Measurements from ENCODE around the gene CALHM1. TPM values are rescaled to one million over a fixed set of nuclear protein-coding genes. Genes with fewer than 3 reads are reported as not detected.

CALHM1 gene
- total RNA-seq, 1 experiment from 2014 or later: not detected

DNA sequence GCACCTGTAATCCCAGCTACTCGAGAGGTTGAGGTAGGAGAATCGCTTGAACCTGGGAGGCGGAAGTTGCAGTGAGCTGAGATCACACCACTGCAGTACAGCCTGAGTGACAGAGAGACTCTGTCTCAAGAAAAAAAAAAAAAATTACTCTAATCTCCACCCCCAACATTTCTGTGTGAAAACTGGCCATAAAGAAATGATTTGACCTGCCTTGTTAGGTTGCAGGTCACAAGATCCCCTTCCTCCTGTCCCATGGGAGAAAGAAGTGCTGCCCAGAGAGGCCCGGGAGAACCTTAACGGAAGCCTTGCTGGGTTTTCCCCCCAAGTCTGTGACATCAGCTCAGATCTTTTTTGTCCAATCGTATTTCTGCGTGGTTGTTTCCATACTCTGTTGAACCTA lies 8.7 kb upstream of the CALHM1 start:
- intact Hi-C loops (cut with micrococcal nuclease; ENCODE audit: unreplicated experiment): no loop called here
- H3K4me1 Mint-ChIP-seq (ENCODE audit: low read depth, unreplicated experiment): no peaks in the 10 kb centered on the region
- H3K27me3 Mint-ChIP-seq (ENCODE audit: unreplicated experiment): peaks cover 25% of the 10 kb centered on the region
- no peaks in the 10 kb centered on the region for H3K36me3 Mint-ChIP-seq (ENCODE audit: insufficient read depth, unreplicated experiment)
- no peak overlapping the region for H3K4me3 Mint-ChIP-seq (ENCODE audit: low read depth, unreplicated experiment)
- H3K27ac Mint-ChIP-seq (ENCODE audit: unreplicated experiment): no peak overlapping the region
- H3K9me3 Mint-ChIP-seq (ENCODE audit: low read depth, unreplicated experiment): no peaks in the 10 kb centered on the region
- no peak for DNase-seq
- BruUV-seq (replicated peaks): no TSS peak
- CTCF ChIA-PET: no interaction called here
- TF ChIP-seq CTCF (IDR thresholded peaks at IDR 0.05; ENCODE audit: unreplicated experiment): no peak

DNA sequence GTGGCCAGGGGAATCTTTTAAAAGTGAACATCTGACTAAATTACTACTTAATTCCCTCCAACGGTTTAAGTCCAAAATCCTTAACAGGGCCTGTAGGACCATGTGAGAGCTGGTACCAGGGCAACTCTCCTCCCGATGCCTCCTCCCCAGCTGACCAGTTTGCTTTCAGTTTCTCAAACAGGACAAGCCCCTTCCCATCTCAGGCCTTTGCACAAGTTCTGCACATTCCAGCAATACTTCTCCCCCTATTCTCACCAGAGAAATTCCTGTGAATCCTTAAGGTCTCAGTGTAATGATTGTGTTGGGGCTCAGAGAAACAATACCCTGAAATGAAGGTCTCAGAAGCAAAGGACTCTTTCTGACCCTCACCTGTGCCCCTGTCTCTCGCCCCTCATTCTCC lies 8.0 kb upstream of the CALHM1 start:
- no peaks in the 10 kb centered on the region for H3K4me1 Mint-ChIP-seq (ENCODE audit: low read depth, unreplicated experiment)
- H3K27me3 Mint-ChIP-seq (ENCODE audit: unreplicated experiment): peaks cover 25% of the 10 kb centered on the region
- no peak for DNase-seq
- no peaks in the 10 kb centered on the region for H3K36me3 Mint-ChIP-seq (ENCODE audit: insufficient read depth, unreplicated experiment)
- no peak overlapping the region for H3K4me3 Mint-ChIP-seq (ENCODE audit: low read depth, unreplicated experiment)
- CTCF ChIA-PET: no interaction called here
- no TSS peak for BruUV-seq (replicated peaks)
- TF ChIP-seq CTCF (IDR thresholded peaks at IDR 0.05; ENCODE audit: unreplicated experiment): no peak
- no peaks in the 10 kb centered on the region for H3K9me3 Mint-ChIP-seq (ENCODE audit: low read depth, unreplicated experiment)
- intact Hi-C loops (cut with micrococcal nuclease; ENCODE audit: unreplicated experiment): no loop called here
- H3K27ac Mint-ChIP-seq (ENCODE audit: unreplicated experiment): no peak overlapping the region

DNA sequence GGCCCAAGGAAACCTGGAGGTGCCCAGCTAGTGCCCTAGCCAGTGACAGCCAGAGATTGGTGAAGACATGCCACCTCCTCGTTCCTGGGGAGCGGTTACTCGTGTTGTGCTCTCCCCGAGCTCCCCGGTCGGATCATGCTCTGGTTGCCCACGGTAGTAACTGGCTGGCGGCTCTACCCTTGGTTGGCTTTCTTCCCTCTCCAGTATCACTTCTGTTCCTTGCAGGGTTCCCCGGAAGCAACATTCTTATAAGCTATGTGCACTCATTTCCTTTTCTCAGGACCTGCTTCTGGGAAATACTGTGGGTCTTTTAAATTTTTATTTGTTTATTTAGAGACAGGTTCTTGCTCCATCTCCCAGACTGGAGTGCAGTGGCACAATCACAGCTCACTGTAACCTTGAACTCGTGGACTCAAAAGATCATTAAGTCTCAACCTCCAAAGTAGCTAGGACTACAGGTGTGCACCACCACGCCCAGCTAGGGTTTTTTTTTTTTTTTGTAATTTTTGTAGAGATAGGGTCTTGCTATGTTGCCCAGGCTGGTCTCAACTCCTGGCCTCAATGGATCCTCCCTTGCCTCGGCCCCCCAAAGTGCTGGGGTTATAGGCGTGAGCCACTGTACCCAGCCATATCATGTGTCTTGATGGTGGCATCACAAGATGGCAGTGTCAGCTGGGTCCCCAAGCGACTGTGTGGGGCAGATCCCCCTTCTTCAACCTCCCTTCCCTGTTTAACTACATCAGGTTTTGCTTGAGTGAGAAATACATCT lies 6.9 kb upstream of the CALHM1 start:
- Mint-ChIP-seq H3K4me1 (ENCODE audit: low read depth, unreplicated experiment) (no peaks in the 10 kb centered on the region), H3K4me3 (ENCODE audit: low read depth, unreplicated experiment) (no peak overlapping the region), H3K9me3 (ENCODE audit: low read depth, unreplicated experiment) (no peaks in the 10 kb centered on the region), H3K27me3 (ENCODE audit: unreplicated experiment) (peaks cover 20% of the 10 kb centered on the region), H3K27ac (ENCODE audit: unreplicated experiment) (no peak overlapping the region), H3K36me3 (ENCODE audit: insufficient read depth, unreplicated experiment) (no peaks in the 10 kb centered on the region)
- intact Hi-C loops (cut with micrococcal nuclease; ENCODE audit: unreplicated experiment): no loop called here
- TF ChIP-seq CTCF (IDR thresholded peaks at IDR 0.05; ENCODE audit: unreplicated experiment): no peak
- DNase-seq: no peak
- no TSS peak for BruUV-seq (replicated peaks)
- CTCF ChIA-PET: interaction anchor here (0.5 kb wide), 1 partner anchor 28 kb away, joined by 4 read pairs; the partner anchor contains the start of gene NEURL1

DNA sequence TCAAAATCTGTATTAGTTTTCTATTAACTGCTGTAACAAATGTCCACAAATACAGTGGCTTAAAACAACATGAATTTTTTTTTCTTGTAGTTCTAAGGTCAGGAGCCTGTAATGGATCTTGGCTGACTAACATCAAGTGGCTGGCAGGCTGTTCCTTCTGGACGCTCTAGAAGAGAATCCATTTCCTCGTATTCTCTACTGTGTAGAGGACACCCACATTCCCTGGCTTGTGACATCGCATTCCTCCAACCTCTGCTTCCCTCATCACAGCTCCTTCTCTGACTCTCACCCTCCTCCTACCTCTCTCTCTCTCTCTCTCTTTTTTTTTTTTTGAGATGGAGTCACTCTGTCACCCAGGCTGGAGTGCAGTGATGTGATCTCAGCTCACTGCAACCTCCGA lies 4.8 kb upstream of the CALHM1 start:
- H3K27me3 Mint-ChIP-seq (ENCODE audit: unreplicated experiment): no peaks in the 10 kb centered on the region

More for the DNA sequence above, 4.8 kb upstream of the CALHM1 start:
- DNase-seq: no peak
- H3K36me3 Mint-ChIP-seq (ENCODE audit: insufficient read depth, unreplicated experiment): no peaks in the 10 kb centered on the region
- intact Hi-C loops (cut with micrococcal nuclease; ENCODE audit: unreplicated experiment): no loop called here
- H3K9me3 Mint-ChIP-seq (ENCODE audit: low read depth, unreplicated experiment): no peaks in the 10 kb centered on the region
- no peak overlapping the region for H3K4me3 Mint-ChIP-seq (ENCODE audit: low read depth, unreplicated experiment)
- no peaks in the 10 kb centered on the region for H3K4me1 Mint-ChIP-seq (ENCODE audit: low read depth, unreplicated experiment)
- H3K27ac Mint-ChIP-seq (ENCODE audit: unreplicated experiment): no peak overlapping the region
- no TSS peak for BruUV-seq (replicated peaks)
- CTCF ChIA-PET: no interaction called here
- no peak for TF ChIP-seq CTCF (IDR thresholded peaks at IDR 0.05; ENCODE audit: unreplicated experiment)
